GM12878 (cell line): ENCODE results near the gene RPRD2.

Experiments used
- CEBPB ChIP-seq, 2 experiments: fragments of 150-350 bp in 1 of 2; IDR thresholded peaks; 2 replicates each; pipeline ENCODE4 v1.6.1; 2012 to 2014; ENCODE audit warnings: low read depth in 2 of 2, low read length in 2 of 2, borderline replicate concordance in 1 of 2, inconsistent platforms in 1 of 2
- CHD2 ChIP-seq: IDR thresholded peaks from 2 replicates; pipeline ENCODE4 v1.6.1; 2011; ENCODE audit warnings: low read depth, low read length, improper control_type of control experiment, borderline replicate concordance
- ESRRA ChIP-seq: IDR thresholded peaks from 2 replicates; pipeline ENCODE4 v1.6.1; 2012; ENCODE audit warnings: mild to moderate bottlenecking, low read length, improper control_type of control experiment
- RAD21 ChIP-seq: IDR thresholded peaks from 2 replicates; pipeline ENCODE4 v1.6.1; 2011; ENCODE audit warnings: mild to moderate bottlenecking, low read depth, low read length, moderate library complexity; ENCODE audit not compliant: insufficient read depth
- RFX5 ChIP-seq: IDR thresholded peaks from 2 replicates; pipeline ENCODE4 v1.6.1; 2011; ENCODE audit warnings: low read depth, low read length, improper control_type of control experiment
- STAT3 ChIP-seq: IDR thresholded peaks from 2 replicates; pipeline ENCODE4 v1.6.1; 2011; ENCODE audit warnings: low read depth, low read length, improper control_type of control experiment
- ZNF274 ChIP-seq: IDR thresholded peaks from one replicate; pipeline ENCODE4 v1.8.0; 2011; ENCODE audit not compliant: insufficient read length, insufficient read depth
- TF ChIP-seq, protein P1 (sequence below): fragments of 150-350 bp; IDR thresholded peaks from 2 replicates; pipeline ENCODE4 v1.6.1; 2014; ENCODE audit warnings: mild to moderate bottlenecking, low read depth, low read length
- TF ChIP-seq, protein P2 (sequence below), 3 experiments: IDR thresholded peaks in 2 of 3; conservative IDR thresholded peaks in 1 of 3; 2 replicates each; pipeline ENCODE4 v1.5.1; 2011; ENCODE audit warnings: low read depth in 3 of 3, low read length in 3 of 3, mild to moderate bottlenecking in 3 of 3, control low read depth in 2 of 3, moderate library complexity in 2 of 3, inconsistent platforms in 1 of 3, mixed read lengths in 1 of 3; ENCODE audit not compliant: control insufficient read depth in 2 of 3, insufficient read depth in 1 of 3; ENCODE audit errors: extremely low read depth in 1 of 3
- TF ChIP-seq, protein P3 (sequence below): fragments of 450-650 bp; formaldehyde crosslinking; IDR thresholded peaks from 2 replicates; pipeline ENCODE4 v1.4.0; 2020; ENCODE audit warnings: mild to moderate bottlenecking, moderate library complexity

DNA sequence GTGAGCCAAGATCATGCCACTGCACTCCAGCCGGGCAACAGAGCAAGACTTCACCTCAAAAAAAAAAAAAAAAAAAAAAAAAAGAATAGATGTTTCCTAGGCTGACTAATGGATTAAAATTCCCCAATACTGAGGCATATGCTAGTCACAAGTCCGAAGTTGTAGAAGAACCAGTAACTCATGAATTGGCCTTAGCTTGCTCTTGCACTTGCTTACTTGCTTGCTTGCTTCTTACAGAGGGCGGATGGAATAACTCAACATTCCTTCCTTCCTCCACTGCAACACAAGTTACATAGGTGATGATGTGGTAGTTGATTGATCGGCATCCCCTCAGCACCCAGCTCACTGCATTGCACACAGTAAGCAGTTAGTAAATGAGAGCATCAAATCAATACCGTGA is 120.5 kb downstream of the RPRD2 start:
- TF ChIP-seq RAD21 (no peak), CHD2 (no peak), RFX5 (no peak), STAT3 (no peak), CEBPB (IDR thresholded peaks at IDR 0.05; ENCODE audit: borderline replicate concordance in 1 of 2, low read depth in 2 of 2, low read length in 2 of 2) (no peak), ESRRA (no peak), ZNF274 (no peak)
- TF ChIP-seq, protein P1, sequence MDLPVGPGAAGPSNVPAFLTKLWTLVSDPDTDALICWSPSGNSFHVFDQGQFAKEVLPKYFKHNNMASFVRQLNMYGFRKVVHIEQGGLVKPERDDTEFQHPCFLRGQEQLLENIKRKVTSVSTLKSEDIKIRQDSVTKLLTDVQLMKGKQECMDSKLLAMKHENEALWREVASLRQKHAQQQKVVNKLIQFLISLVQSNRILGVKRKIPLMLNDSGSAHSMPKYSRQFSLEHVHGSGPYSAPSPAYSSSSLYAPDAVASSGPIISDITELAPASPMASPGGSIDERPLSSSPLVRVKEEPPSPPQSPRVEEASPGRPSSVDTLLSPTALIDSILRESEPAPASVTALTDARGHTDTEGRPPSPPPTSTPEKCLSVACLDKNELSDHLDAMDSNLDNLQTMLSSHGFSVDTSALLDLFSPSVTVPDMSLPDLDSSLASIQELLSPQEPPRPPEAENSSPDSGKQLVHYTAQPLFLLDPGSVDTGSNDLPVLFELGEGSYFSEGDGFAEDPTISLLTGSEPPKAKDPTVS = no peak
- TF ChIP-seq, protein P2, sequence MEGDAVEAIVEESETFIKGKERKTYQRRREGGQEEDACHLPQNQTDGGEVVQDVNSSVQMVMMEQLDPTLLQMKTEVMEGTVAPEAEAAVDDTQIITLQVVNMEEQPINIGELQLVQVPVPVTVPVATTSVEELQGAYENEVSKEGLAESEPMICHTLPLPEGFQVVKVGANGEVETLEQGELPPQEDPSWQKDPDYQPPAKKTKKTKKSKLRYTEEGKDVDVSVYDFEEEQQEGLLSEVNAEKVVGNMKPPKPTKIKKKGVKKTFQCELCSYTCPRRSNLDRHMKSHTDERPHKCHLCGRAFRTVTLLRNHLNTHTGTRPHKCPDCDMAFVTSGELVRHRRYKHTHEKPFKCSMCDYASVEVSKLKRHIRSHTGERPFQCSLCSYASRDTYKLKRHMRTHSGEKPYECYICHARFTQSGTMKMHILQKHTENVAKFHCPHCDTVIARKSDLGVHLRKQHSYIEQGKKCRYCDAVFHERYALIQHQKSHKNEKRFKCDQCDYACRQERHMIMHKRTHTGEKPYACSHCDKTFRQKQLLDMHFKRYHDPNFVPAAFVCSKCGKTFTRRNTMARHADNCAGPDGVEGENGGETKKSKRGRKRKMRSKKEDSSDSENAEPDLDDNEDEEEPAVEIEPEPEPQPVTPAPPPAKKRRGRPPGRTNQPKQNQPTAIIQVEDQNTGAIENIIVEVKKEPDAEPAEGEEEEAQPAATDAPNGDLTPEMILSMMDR (IDR thresholded peaks at IDR 0.05 in 2 of 3, conservative IDR thresholded peaks at IDR 0.05 in 1 of 3; ENCODE audit: control insufficient read depth in 2 of 3, extremely low read depth in 1 of 3, insufficient read depth in 1 of 3, low read depth in 3 of 3, low read length in 3 of 3) = no peak
- TF ChIP-seq, protein P3, sequence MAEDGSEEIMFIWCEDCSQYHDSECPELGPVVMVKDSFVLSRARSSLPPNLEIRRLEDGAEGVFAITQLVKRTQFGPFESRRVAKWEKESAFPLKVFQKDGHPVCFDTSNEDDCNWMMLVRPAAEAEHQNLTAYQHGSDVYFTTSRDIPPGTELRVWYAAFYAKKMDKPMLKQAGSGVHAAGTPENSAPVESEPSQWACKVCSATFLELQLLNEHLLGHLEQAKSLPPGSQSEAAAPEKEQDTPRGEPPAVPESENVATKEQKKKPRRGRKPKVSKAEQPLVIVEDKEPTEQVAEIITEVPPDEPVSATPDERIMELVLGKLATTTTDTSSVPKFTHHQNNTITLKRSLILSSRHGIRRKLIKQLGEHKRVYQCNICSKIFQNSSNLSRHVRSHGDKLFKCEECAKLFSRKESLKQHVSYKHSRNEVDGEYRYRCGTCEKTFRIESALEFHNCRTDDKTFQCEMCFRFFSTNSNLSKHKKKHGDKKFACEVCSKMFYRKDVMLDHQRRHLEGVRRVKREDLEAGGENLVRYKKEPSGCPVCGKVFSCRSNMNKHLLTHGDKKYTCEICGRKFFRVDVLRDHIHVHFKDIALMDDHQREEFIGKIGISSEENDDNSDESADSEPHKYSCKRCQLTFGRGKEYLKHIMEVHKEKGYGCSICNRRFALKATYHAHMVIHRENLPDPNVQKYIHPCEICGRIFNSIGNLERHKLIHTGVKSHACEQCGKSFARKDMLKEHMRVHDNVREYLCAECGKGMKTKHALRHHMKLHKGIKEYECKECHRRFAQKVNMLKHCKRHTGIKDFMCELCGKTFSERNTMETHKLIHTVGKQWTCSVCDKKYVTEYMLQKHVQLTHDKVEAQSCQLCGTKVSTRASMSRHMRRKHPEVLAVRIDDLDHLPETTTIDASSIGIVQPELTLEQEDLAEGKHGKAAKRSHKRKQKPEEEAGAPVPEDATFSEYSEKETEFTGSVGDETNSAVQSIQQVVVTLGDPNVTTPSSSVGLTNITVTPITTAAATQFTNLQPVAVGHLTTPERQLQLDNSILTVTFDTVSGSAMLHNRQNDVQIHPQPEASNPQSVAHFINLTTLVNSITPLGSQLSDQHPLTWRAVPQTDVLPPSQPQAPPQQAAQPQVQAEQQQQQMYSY = no peak
